ENCODE data around the gene NXNL1. TPM values are rescaled to one million over a fixed set of nuclear protein-coding genes. Genes with fewer than 3 reads are reported as not detected.

NXNL1 gene
- total RNA-seq, 1 experiment from 2014 or later: not detected

- TF ChIP-seq STAT6 (CRISPR knock-in tag; conservative IDR thresholded peaks at IDR 0.05; ENCODE audit: low read depth): no peak
- TF ChIP-seq ZNF232 (CRISPR knock-in tag; IDR thresholded peaks at IDR 0.05): no peak
Measured at GRCh38 chr19:17458970-17459369, 1.8 kb downstream of the NXNL1 start (continued).

GRCh38 chr19:17457616-17458015 lies 3.1 kb downstream of the NXNL1 start:
- Mint-ChIP-seq H3K4me1 (peaks cover 14% of the 10 kb centered on the region), H3K9me3 (peaks cover 4% of the 10 kb centered on the region; the same call in 1 of the 2 replicates), H3K27me3 (ENCODE audit: low read depth) (peaks cover 68% of the 10 kb centered on the region), H3K4me3 (no peak overlapping the region), H3K36me3 (no peaks in the 10 kb centered on the region), H3K27ac (no peak overlapping the region)
- DNase-seq (ENCODE audit: low spot score) (no peak), ATAC-seq (no peak)
- POLR2A ChIA-PET: no interaction called here
- CTCF ChIA-PET: interaction anchor here (0.9 to 1.3 kb wide), 3 partner anchors 17 to 39 kb away, joined by 3 read pairs; no protein-coding TSS in a partner anchor
- TF ChIP-seq IRF2 (CRISPR knock-in tag; IDR thresholded peaks at IDR 0.05; ENCODE audit: borderline replicate concordance, low read depth) (no peak), RORB (CRISPR knock-in tag; IDR thresholded peaks at IDR 0.05) (no peak), CREB1 (CRISPR knock-in tag; IDR thresholded peaks at IDR 0.05) (no peak), ZNF423 (CRISPR knock-in tag; IDR thresholded peaks at IDR 0.05) (no peak), TCF7 (CRISPR knock-in tag; IDR thresholded peaks at IDR 0.05; ENCODE audit: low read depth) (no peak), GRHL2 (CRISPR knock-in tag; IDR thresholded peaks at IDR 0.05; ENCODE audit: insufficient replicate concordance, severe bottlenecking) (no peak), ZNF317 (CRISPR knock-in tag; IDR thresholded peaks at IDR 0.05; ENCODE audit: borderline replicate concordance, low read depth) (no peak), PREB (CRISPR knock-in tag; IDR thresholded peaks at IDR 0.05; ENCODE audit: borderline replicate concordance) (no peak), SMAD4 (CRISPR knock-in tag; IDR thresholded peaks at IDR 0.05) (no peak), MAX (CRISPR knock-in tag; IDR thresholded peaks at IDR 0.05) (no peak), ETV6 (CRISPR knock-in tag; IDR thresholded peaks at IDR 0.05) (no peak), ZBTB21 (CRISPR knock-in tag; IDR thresholded peaks at IDR 0.05; ENCODE audit: borderline replicate concordance) (no peak), HMGXB4 (CRISPR knock-in tag; IDR thresholded peaks at IDR 0.05) (no peak)

GRCh38 chr19:17456127-17456526 lies 4.6 kb downstream of the NXNL1 start:
- Mint-ChIP-seq H3K4me1 (peaks cover 14% of the 10 kb centered on the region), H3K9me3 (peaks cover 4% of the 10 kb centered on the region; the same call in 1 of the 2 replicates), H3K27me3 (ENCODE audit: low read depth) (peaks cover 63% of the 10 kb centered on the region), H3K27ac (no peak overlapping the region), H3K4me3 (no peak overlapping the region; the same call in 1 of the 2 replicates), H3K36me3 (no peaks in the 10 kb centered on the region)
- TF ChIP-seq ESRRA (CRISPR knock-in tag; IDR thresholded peaks at IDR 0.05; ENCODE audit: borderline replicate concordance): no peak
- no peak for TF ChIP-seq JUN (CRISPR knock-in tag; IDR thresholded peaks at IDR 0.05)
- TF ChIP-seq ATF1 (CRISPR knock-in tag; IDR thresholded peaks at IDR 0.05): no peak
- TF ChIP-seq ETV6 (CRISPR knock-in tag; IDR thresholded peaks at IDR 0.05): no peak
- TF ChIP-seq USF2 (CRISPR knock-in tag; IDR thresholded peaks at IDR 0.05): no peak
- TF ChIP-seq SOX15 (CRISPR knock-in tag; IDR thresholded peaks at IDR 0.05): no peak
- TF ChIP-seq ZNF317 (CRISPR knock-in tag; IDR thresholded peaks at IDR 0.05; ENCODE audit: borderline replicate concordance, low read depth): no peak
- TF ChIP-seq E2F4 (CRISPR knock-in tag; IDR thresholded peaks at IDR 0.05; ENCODE audit: borderline replicate concordance, low read depth): no peak
- ChIA-PET POLR2A (no interaction called here), CTCF (interaction anchor here (1.0 kb wide), 1 partner anchor 150 kb away, joined by 3 read pairs; no protein-coding TSS in a partner anchor)
- DNase-seq (ENCODE audit: low spot score) (no peak), ATAC-seq (no peak)
